GM19438 (cell line): ENCODE data around the gene ULK4.

Experiments used
- ATAC-seq: cut with Tn5 transposase; IDR thresholded peaks from one replicate; pipeline ENCODE4 v1.9.1; 2021; ENCODE audit warnings: low read depth; ENCODE audit not compliant: unreplicated experiment

Gene ULK4

GRCh38 chr3:41208507-41209220 is 753.2 kb downstream of the ULK4 start:
- no peak for ATAC-seq

GRCh38 chr3:41207355-41207754 is 754.5 kb downstream of the ULK4 start:
- no peak for ATAC-seq

GRCh38 chr3:41205591-41205990 is 756.3 kb downstream of the ULK4 start:
- no peak for ATAC-seq

- no peak for ATAC-seq
These were observed 757.5 kb downstream of the ULK4 start for GRCh38 chr3:41204369-41204768.

GRCh38 chr3:41202834-41203345 is 759.0 kb downstream of the ULK4 start:
- no peak for ATAC-seq

GRCh38 chr3:41202075-41202833 is 759.6 kb downstream of the ULK4 start:
- ATAC-seq = no peak

- no peak for ATAC-seq
These were observed 761.3 kb downstream of the ULK4 start for GRCh38 chr3:41200669-41201021.

- ATAC-seq = peak; percentile 18
These were observed 761.8 kb downstream of the ULK4 start for GRCh38 chr3:41199866-41200668.

- peak; percentile 68 for ATAC-seq
These were observed 762.7 kb downstream of the ULK4 start, which contains the start of gene CTNNB1 for GRCh38 chr3:41198950-41199865. Gene CTNNB1, plus strand, starts transcription at chr3:41199505. Its CDS starts 24,564 bp downstream, at chr3:41224069.

GRCh38 chr3:41198526-41198925 is 763.4 kb downstream of the ULK4 start:
- ATAC-seq = no peak

GRCh38 chr3:41198046-41198445 is 763.9 kb downstream of the ULK4 start:
- no peak for ATAC-seq
